CD14-positive monocyte (primary cell): ENCODE data around the gene ACSF3. TPM values are rescaled to one million over a fixed set of nuclear protein-coding genes. Genes with fewer than 3 reads are reported as not detected.

Experiments used
- DNase-seq, 3 donors: peaks; one replicate each; pipeline ENCODE4 v3.0.0-alpha.2; 2011 to 2022
- H2AFZ ChIP-seq: 2 replicates; pipeline ENCODE4 v1.6.0; 2012; ENCODE audit warnings: mild to moderate bottlenecking, low read depth, low read length, inconsistent platforms; ENCODE audit not compliant: insufficient read depth, poor library complexity, severe bottlenecking
- H3K27ac ChIP-seq, 2 donors: 1 replicate in 1 of 2; 2 replicates in 1 of 2; pipeline ENCODE4 v1.5.1; 2012 to 2013; ENCODE audit warnings: low read length in 2 of 2, control low read depth in 1 of 2, inconsistent platforms in 1 of 2, low read depth in 1 of 2, mild to moderate bottlenecking in 1 of 2
- H3K27me3 ChIP-seq, 2 donors: one replicate each; pipeline versions ENCODE4 v1.6.0 to v1.6.1; 2011 to 2013; ENCODE audit warnings: low read length in 2 of 2; ENCODE audit not compliant: control insufficient read depth in 2 of 2, insufficient read depth in 2 of 2
- H3K36me3 ChIP-seq, 2 donors: replicated peaks in 1 of 2; 1 replicate in 1 of 2; 2 replicates in 1 of 2; pipeline versions ENCODE4 v1.5.1 to v1.6.1; 2012 to 2013; ENCODE audit warnings: low read length in 2 of 2, control low read depth in 1 of 2, inconsistent platforms in 1 of 2, mild to moderate bottlenecking in 1 of 2; ENCODE audit not compliant: insufficient read depth in 2 of 2, control insufficient read depth in 1 of 2
- H3K4me1 ChIP-seq, 2 donors: 1 replicate in 1 of 2; 2 replicates in 1 of 2; pipeline versions ENCODE4 v1.5.1 to v1.6.1; 2012 to 2013; ENCODE audit warnings: low read length in 2 of 2, control low read depth in 1 of 2, inconsistent platforms in 1 of 2, mild to moderate bottlenecking in 1 of 2, moderate library complexity in 1 of 2; ENCODE audit not compliant: insufficient read depth in 2 of 2, control insufficient read depth in 1 of 2
- H3K4me2 ChIP-seq: replicated peaks from 2 replicates; pipeline ENCODE3; 2012; ENCODE audit warnings: low read length, moderate library complexity, mild to moderate bottlenecking; ENCODE audit not compliant: poor library complexity, severe bottlenecking; ENCODE audit errors: extremely low read depth
- H3K4me3 ChIP-seq, 3 experiments: fragments of 200-600 bp in 1 of 3; sonication (generic) in 1 of 3; replicated peaks in 1 of 3; 1 replicate in 2 of 3; 2 replicates in 1 of 3; pipeline ENCODE4 v1.5.1; 2011 to 2013; ENCODE audit warnings: low read length in 3 of 3, mild to moderate bottlenecking in 3 of 3, control low read depth in 2 of 3, low read depth in 2 of 3, inconsistent platforms in 1 of 3, moderate library complexity in 1 of 3
- H3K79me2 ChIP-seq: 2 replicates; pipeline ENCODE4 v1.6.0; 2012; ENCODE audit warnings: mild to moderate bottlenecking, control low read depth, inconsistent platforms, low read length, moderate library complexity; ENCODE audit not compliant: insufficient read depth
- H3K9ac ChIP-seq: 2 replicates; pipeline ENCODE4 v1.6.0; 2017; ENCODE audit warnings: low read length, mild to moderate bottlenecking; ENCODE audit not compliant: insufficient read depth, poor library complexity, severe bottlenecking
- H3K9me3 ChIP-seq, 2 donors: replicated peaks in 1 of 2; 1 replicate in 1 of 2; 2 replicates in 1 of 2; pipeline versions ENCODE4 v1.5.1 to v1.6.1; 2012 to 2013; ENCODE audit warnings: low read length in 2 of 2, control low read depth in 1 of 2; ENCODE audit not compliant: control insufficient read depth in 1 of 2, insufficient read depth in 1 of 2
- H4K20me1 ChIP-seq: 2 replicates; pipeline ENCODE4 v1.6.0; 2012; ENCODE audit warnings: mild to moderate bottlenecking, low read length, control low read depth, moderate library complexity; ENCODE audit not compliant: insufficient read depth
- H3K27ac Mint-ChIP-seq, 7 donors: one replicate each; pipeline ENCODE4 v1.8.0; 2020; ENCODE audit warnings: mild to moderate bottlenecking in 7 of 7, mixed read lengths in 7 of 7, moderate library complexity in 6 of 7, inconsistent platforms in 2 of 7
- H3K27me3 Mint-ChIP-seq, 3 donors: one replicate each; pipeline ENCODE4 v1.8.0; 2021 to 2022; ENCODE audit warnings: low read depth in 3 of 3, mild to moderate bottlenecking in 3 of 3, mixed read lengths in 3 of 3, moderate library complexity in 3 of 3, inconsistent platforms in 1 of 3
- H3K36me3 Mint-ChIP-seq, 2 donors: one replicate each; pipeline ENCODE4 v1.8.0; 2020; ENCODE audit warnings: mixed read lengths in 2 of 2, inconsistent platforms in 1 of 2, mild to moderate bottlenecking in 1 of 2
- H3K4me1 Mint-ChIP-seq: one replicate; pipeline ENCODE4 v1.8.0; 2020; ENCODE audit warnings: mild to moderate bottlenecking, mixed read lengths
- H3K4me3 Mint-ChIP-seq, 2 donors: one replicate each; pipeline ENCODE4 v1.8.0; 2020; ENCODE audit warnings: mild to moderate bottlenecking in 2 of 2, mixed read lengths in 2 of 2, moderate library complexity in 1 of 2
- H3K9me3 Mint-ChIP-seq, 7 donors: one replicate each; pipeline ENCODE4 v1.8.0; 2020 to 2022; ENCODE audit warnings: mixed read lengths in 7 of 7, mild to moderate bottlenecking in 6 of 7, moderate library complexity in 6 of 7, inconsistent platforms in 2 of 7
- whole genome bisulfite sequencing: methylation state at CpG from one replicate; pipeline ENCODE4 v1.1.5; 2013; ENCODE audit warnings: missing lambda C conversion rate; ENCODE audit not compliant: insufficient coverage; 5-methylcytosine and 5-hydroxymethylcytosine counted together
- intact Hi-C, 2 donors: fragments of 100-400 bp; cut with micrococcal nuclease; formaldehyde crosslinking; loops; one replicate each; pipeline versions ENCODE4 v1.15.0 to v1.15.1; 2023
- polyA plus RNA-seq, 3 donors: library from polyadenylated mRNA; depleted of rRNA in 1 of 3; unstranded in 2 of 3; stranded (reverse) in 1 of 3; fragments of 300-500 nt in 2 of 3; fragments of >200 nt in 1 of 3; fragmentation: Illumina TruSeq in 2 of 3; gene quantifications; 1 replicate in 2 of 3; 2 replicates in 1 of 3; pipeline ENCODE4 v1.2.3, GENCODE V29; 2012 to 2021
- TF ChIP-seq, protein P1 (sequence below): fragments of 200-600 bp; IDR thresholded peaks from one replicate; pipeline ENCODE4 v1.8.0; 2022; ENCODE audit warnings: antibody characterized with exemption, mild to moderate bottlenecking

ACSF3 gene
- polyA plus RNA-seq, 3 donors = 23.5 to 26.7 (median 26.4) TPM

DNA sequence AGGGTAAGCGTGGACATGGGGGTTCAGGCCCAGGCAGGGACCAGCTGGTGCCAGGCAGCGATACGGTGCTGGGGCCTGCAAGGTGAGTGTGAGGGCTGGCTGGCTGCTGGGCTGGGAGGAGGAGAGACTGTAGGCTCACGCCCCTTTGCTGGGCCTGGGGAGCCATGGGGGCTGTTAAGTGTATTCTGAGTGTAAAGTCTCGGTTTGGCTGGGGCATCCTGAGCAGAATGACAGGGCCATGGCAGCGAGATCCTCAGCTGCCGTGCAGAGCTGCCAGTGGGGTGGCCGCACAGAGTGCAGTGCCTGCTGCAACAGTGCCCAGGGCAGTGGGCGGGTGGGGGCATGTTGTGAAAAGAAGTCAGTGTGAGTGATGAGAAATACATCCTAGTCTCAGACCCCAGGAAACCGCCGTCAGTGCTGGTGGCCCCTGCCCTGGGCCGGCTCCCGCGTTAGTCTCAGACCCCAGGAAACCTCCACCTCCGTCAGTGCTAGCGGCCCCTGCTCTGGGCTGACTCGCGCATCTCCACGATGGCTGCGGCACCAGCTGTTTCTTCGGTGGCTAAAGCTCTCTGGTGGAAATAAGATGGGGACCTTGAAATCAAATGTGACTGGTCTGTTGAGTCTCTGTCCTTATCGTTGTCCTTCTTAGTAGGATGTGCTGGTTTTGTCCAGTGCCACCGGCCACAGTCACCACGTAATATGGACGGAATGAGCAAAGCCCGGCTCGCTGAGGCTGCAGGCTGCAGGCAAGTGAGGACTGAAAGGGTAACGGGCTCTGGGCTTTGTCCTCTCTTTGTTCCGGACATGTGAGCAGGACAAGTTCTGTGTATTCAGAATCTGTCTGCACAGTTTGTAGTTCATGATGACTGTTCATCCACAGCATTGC lies 22.9 kb downstream of the ACSF3 start:
- 83% methylated on average over 20 of the region's 29 CpGs for WGBS
- Mint-ChIP-seq H3K36me3 (peaks cover 54 to 56% of the 10 kb centered on the region in 2 donors), H3K4me3 (no peak overlapping the region), H3K27me3 (peaks cover 0 to 2% (median 0%) of the 10 kb centered on the region in 3 donors), H3K4me1 (peaks cover 45% of the 10 kb centered on the region), H3K27ac (peak overlapping the region in 6 of 7 donors; percentile 63 to 99 (median 96)), H3K9me3 (peaks cover 0 to 2% (median 0%) of the 10 kb centered on the region in 7 donors)
- H3K4me1 ChIP-seq = peaks cover 42 to 52% of the 10 kb centered on the region in 2 donors
- no peaks in the 10 kb centered on the region for H3K9me3 ChIP-seq
- DNase-seq = no peak
- H3K27ac ChIP-seq = peak overlapping the region; percentile 65 to 88
- H2AFZ ChIP-seq = no peak overlapping the region
- no peaks in the 10 kb centered on the region for H4K20me1 ChIP-seq
- H3K36me3 ChIP-seq = peaks cover 51 to 68% of the 10 kb centered on the region in 2 donors
- TF ChIP-seq, protein P1, sequence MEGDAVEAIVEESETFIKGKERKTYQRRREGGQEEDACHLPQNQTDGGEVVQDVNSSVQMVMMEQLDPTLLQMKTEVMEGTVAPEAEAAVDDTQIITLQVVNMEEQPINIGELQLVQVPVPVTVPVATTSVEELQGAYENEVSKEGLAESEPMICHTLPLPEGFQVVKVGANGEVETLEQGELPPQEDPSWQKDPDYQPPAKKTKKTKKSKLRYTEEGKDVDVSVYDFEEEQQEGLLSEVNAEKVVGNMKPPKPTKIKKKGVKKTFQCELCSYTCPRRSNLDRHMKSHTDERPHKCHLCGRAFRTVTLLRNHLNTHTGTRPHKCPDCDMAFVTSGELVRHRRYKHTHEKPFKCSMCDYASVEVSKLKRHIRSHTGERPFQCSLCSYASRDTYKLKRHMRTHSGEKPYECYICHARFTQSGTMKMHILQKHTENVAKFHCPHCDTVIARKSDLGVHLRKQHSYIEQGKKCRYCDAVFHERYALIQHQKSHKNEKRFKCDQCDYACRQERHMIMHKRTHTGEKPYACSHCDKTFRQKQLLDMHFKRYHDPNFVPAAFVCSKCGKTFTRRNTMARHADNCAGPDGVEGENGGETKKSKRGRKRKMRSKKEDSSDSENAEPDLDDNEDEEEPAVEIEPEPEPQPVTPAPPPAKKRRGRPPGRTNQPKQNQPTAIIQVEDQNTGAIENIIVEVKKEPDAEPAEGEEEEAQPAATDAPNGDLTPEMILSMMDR = no peak
- H3K9ac ChIP-seq = no peak overlapping the region
- no peaks in the 10 kb centered on the region for H3K79me2 ChIP-seq
- H3K4me2 ChIP-seq = no peak overlapping the region
- peak overlapping the region in 1 of 3 experiments; percentile 72 for H3K4me3 ChIP-seq
- H3K27me3 ChIP-seq = no peaks in the 10 kb centered on the region
- intact Hi-C loops = loop anchor here in 1 of 2 donors (10.0 kb wide), 1 partner anchor 412 kb away; the partner anchor contains the start of genes CTU2 and RNF166

DNA sequence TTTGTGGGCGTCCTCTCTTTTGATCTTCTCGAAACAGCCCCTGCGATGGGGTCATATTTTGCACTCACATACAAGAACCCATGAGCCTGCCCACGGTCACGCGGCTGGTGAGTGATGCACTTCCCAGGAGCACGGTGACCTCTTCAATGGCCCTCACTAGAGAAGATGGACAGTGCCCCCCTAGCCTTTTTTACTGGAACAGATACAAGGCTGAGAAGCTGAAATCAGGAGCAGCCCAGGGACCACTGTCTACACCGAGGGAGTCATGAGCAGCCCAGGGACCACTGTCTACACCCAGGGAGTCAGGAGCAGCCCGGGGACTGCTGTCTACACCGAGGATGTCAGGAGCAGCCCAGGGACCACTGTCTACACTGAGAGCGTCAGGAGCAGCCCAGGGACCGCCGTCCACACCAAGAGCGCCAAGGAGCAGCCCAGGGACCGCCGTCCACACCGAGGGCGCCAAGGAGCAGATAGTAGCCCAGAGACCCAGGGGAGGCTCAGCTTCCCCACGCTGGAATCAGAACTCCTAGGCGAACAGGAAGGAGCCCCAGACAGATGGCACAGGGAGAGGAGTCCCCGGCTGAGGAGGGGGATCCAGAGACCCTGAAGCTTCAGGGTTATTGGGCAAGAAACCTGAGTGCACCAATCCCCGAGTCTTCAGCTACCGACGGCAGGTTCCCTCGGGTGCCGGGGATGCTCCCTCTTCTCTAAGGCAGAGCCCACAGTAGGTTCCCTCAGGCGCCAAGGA lies 23.7 kb downstream of the ACSF3 start:
- peak overlapping the region in 2 of 7 donors; percentile 33 to 55 for H3K27ac Mint-ChIP-seq
- Histone ChIP-seq H3K36me3 (peaks cover 49 to 65% of the 10 kb centered on the region in 2 donors), H3K27me3 (no peaks in the 10 kb centered on the region), H3K27ac (no peak overlapping the region), H3K4me2 (no peak overlapping the region), H4K20me1 (no peaks in the 10 kb centered on the region), H3K9ac (no peak overlapping the region), H3K79me2 (no peaks in the 10 kb centered on the region), H3K4me3 (no peak overlapping the region), H2AFZ (no peak overlapping the region), H3K9me3 (no peaks in the 10 kb centered on the region), H3K4me1 (peaks cover 42 to 52% of the 10 kb centered on the region in 2 donors)
- H3K36me3 Mint-ChIP-seq = peaks cover 57 to 60% of the 10 kb centered on the region in 2 donors
- intact Hi-C loops = loop anchor here in 1 of 2 donors (10.0 kb wide), 1 partner anchor 413 kb away; the partner anchor contains the start of genes CTU2 and RNF166
- H3K4me3 Mint-ChIP-seq = no peak overlapping the region
- DNase-seq = no peak
- TF ChIP-seq, protein P1 = no peak
- peaks cover 0 to 2% (median 0%) of the 10 kb centered on the region in 7 donors for H3K9me3 Mint-ChIP-seq
- peaks cover 45% of the 10 kb centered on the region for H3K4me1 Mint-ChIP-seq
- WGBS = 96% methylated on average over 24 of the region's 27 CpGs
- H3K27me3 Mint-ChIP-seq = peaks cover 0 to 2% (median 0%) of the 10 kb centered on the region in 3 donors
